VCaP (cell line): Measurements from ENCODE around the gene LY6G6C.
A peak's percentile ranks its signal among the peaks of the same experiment; 100 is the strongest.

Source experiments
- H3K27ac ChIP-seq: fragments of 450-650 bp; 2 replicates; pipeline ENCODE4 v1.5.1; 2017
- TF ChIP-seq, protein P1 (sequence below): fragments of 450-650 bp; conservative IDR thresholded peaks from 2 replicates; pipeline ENCODE4 v1.5.1; 2017; ENCODE audit warnings: mild to moderate bottlenecking, moderate library complexity

The LY6G6C gene

DNA sequence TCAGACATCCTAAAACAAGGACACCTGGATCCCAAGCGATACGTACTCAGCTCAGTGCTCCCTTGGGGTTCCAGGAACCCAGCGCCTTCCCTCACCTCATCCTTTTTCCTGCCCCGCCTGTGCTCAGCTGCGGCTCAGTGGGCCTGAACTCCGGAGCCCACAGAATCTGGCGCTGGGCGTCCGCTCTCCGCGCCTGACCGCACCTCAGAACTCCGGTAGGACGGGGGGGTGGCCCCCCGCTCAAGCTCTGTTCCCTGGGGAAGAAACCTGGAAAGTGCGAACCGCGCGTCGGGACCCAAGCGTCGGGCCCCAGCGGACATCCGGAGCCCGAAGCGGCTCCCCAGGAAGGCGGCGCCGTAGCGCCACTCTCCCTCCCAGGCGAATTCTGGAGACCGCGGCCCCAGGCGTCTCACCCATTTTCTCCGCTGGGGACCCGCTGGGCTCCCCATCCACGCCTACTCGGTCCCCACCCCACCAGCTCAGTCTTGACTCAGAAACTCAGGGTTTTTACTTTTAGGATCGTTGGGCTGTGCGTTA is 40.3 kb downstream of the LY6G6C start:
- H3K27ac ChIP-seq = peak overlapping the region; percentile 78
- TF ChIP-seq, protein P1, sequence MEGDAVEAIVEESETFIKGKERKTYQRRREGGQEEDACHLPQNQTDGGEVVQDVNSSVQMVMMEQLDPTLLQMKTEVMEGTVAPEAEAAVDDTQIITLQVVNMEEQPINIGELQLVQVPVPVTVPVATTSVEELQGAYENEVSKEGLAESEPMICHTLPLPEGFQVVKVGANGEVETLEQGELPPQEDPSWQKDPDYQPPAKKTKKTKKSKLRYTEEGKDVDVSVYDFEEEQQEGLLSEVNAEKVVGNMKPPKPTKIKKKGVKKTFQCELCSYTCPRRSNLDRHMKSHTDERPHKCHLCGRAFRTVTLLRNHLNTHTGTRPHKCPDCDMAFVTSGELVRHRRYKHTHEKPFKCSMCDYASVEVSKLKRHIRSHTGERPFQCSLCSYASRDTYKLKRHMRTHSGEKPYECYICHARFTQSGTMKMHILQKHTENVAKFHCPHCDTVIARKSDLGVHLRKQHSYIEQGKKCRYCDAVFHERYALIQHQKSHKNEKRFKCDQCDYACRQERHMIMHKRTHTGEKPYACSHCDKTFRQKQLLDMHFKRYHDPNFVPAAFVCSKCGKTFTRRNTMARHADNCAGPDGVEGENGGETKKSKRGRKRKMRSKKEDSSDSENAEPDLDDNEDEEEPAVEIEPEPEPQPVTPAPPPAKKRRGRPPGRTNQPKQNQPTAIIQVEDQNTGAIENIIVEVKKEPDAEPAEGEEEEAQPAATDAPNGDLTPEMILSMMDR = no peak

DNA sequence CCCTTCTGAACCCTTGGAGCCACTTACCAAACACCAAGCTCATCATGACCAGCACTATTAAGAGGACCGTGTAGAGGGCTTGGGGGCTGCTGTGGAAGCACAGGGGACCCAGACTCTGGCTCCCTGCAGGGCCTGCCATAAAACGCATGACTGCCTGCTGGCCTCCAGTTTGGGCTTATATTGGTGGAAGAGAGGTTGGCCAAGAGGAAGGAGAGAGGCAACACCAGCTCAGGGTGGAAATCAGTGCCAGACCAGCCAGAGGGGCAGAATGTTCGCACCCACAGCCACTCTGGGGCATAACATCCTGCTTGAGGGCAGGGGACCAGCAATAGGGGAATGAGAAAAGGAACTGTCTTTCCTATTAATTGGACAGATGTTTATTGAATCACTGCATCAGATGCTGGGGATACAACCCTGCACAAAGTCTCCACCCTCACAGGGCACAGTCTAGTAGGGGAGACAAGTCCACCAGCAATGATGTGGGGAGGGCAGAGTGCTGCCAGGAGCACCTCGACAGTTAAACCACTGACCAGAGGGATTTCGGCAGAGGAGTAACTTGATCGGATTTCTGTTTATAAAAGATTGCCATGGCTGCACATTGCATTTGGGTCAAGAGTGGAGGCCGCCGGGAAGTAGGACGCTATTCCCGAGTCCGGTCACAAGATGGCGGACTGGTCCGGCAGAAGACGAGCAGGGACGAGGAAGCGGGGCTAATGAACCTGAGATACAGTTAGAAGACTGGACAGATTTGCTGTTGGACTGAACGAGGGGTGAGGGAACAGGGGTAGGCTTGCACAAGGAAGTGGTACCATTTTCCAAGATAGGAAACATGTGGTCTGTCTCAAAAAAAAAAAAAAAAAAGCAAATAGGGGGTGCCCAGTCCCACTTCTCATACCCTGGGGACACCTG is 41.1 kb downstream of the LY6G6C start, which contains the start of gene LY6G5C:
TSS of gene LY6G5C (minus strand) at position 842 of the 909 bp plus-strand sequence. CDS start at position 148, 694 bp downstream.
- TF ChIP-seq, protein P1 = peak; percentile 75
- H3K27ac ChIP-seq = peak within 1 kb of the TSS; percentile 78

DNA sequence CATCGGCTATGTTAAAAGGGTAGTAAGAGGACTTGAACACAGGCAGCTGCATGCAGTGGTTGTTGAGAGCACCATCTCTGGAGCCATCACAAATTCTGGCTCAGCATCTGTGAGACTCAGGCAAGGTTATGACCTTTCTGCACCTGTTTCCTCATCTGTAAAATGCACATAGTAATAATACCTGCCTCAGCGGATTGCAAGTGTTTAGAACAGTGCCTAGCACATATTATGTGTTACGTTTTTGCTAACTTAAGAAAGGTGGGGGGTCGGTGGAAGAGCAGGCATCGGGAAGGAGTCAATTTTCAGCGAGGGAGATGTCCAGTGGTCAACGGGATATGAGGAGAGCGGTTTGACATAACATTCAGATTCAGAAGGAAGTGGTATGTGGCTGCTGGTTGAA is 43.6 kb downstream of the LY6G6C start:
- H3K27ac ChIP-seq = no peak overlapping the region
- TF ChIP-seq, protein P1 = no peak

DNA sequence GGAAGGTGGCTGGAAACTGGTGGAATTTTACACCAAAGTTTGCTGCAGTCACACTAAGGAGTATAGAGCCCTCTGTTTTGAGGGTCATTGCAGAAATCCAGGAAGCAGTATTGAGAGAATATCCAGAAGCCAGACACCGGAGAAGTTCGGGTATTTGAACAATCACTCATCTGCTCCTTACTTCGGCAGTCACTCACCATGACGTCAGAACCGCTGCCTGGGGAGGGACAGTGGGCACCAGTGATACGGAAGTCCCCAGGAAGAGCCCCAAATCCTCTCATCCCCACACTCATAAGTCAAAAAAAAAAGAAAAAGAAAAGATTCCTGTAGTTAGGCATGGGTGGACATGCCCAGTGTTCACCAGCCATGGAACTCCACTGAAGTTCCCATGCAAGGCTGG is 44.6 kb downstream of the LY6G6C start:
- no peak overlapping the region for H3K27ac ChIP-seq
- TF ChIP-seq, protein P1 = no peak

DNA sequence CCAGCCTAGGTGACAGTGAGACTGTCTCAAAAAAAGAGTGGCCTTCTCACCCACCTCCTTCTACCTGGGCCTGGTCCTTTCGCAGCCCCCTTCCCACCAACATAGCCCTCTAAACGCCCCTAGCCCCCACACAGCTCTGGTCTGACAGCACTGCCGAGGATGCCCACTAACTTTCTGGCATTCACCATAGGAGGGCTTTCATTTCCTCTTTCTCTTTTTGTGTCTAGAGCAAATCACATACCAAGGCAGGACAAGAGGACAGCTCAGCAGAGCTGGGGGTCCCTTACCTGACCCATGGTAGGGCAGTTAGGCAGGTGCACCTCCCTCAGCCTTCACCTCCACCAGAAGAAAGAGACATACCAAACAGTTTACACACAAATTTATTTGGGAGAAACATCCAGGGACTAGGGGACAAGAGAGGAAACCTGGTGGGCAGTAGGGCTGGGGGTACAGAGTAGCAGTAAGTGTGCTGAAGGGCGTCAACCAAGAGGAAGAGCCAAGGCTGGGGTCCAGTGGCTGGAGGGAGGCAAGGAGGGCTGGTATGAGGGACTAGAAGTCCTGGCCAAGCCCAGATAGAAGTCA is 45.1 kb downstream of the LY6G6C start:
- no peak overlapping the region for H3K27ac ChIP-seq

DNA sequence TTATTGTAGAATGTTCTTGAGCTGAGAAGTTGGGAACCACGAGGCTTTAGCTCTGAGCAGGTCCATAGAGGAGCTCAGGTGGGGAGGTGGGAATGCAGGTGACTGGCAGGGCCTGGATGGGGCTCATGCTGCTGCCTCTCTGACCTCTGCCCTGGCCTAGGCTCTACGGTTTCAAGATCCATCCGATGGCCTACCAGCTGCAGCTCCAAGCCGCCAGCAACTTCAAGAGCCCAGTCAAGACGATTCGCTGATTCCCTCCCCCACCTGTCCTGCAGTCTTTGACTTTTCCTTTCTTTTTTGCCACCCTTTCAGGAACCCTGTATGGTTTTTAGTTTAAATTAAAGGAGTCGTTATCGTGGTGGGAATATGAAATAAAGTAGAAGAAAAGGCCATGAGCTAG is 51.9 kb downstream of the LY6G6C start, which contains the start of gene LY6G5B:
TSS of gene LY6G5B (plus strand) at position 301 of the 400 bp plus-strand sequence. CDS start 975 bp downstream, outside the sequence.
- TF ChIP-seq, protein P1 = no peak
- no peak within 1 kb of the TSS for H3K27ac ChIP-seq

More for the DNA sequence above, 45.1 kb downstream of the LY6G6C start:
- TF ChIP-seq, protein P1 = no peak
